ENCODE results near the gene RHOBTB1.

DNA sequence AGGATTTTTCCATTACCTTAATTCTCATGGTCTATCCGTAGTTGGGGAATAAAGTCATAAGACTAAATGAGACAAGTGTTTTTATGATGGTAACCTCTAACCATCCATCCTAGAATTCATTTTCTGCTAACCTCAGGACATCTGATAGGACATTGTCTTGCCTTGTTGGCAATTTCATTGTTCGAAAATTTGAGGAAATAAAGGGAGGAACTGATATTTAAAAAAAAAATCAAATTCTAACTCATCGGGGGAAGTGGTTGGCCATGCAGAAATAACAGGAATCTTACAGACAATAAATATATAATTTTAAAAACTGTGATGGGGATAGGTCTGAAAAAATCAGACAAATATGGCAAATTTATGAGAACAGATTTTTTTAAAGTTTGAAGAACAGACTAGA, 21.7 kb upstream of the RHOBTB1 start:
- TF ChIP-seq, protein P1, sequence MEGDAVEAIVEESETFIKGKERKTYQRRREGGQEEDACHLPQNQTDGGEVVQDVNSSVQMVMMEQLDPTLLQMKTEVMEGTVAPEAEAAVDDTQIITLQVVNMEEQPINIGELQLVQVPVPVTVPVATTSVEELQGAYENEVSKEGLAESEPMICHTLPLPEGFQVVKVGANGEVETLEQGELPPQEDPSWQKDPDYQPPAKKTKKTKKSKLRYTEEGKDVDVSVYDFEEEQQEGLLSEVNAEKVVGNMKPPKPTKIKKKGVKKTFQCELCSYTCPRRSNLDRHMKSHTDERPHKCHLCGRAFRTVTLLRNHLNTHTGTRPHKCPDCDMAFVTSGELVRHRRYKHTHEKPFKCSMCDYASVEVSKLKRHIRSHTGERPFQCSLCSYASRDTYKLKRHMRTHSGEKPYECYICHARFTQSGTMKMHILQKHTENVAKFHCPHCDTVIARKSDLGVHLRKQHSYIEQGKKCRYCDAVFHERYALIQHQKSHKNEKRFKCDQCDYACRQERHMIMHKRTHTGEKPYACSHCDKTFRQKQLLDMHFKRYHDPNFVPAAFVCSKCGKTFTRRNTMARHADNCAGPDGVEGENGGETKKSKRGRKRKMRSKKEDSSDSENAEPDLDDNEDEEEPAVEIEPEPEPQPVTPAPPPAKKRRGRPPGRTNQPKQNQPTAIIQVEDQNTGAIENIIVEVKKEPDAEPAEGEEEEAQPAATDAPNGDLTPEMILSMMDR (IDR thresholded peaks at IDR 0.05), result no peak
- no peak for TF ChIP-seq EP300 (IDR thresholded peaks at IDR 0.05)

Data from upper lobe of left lung (tissue), 4 donors.